ENCODE data around the gene GREB1.

GREB1 gene

DNA sequence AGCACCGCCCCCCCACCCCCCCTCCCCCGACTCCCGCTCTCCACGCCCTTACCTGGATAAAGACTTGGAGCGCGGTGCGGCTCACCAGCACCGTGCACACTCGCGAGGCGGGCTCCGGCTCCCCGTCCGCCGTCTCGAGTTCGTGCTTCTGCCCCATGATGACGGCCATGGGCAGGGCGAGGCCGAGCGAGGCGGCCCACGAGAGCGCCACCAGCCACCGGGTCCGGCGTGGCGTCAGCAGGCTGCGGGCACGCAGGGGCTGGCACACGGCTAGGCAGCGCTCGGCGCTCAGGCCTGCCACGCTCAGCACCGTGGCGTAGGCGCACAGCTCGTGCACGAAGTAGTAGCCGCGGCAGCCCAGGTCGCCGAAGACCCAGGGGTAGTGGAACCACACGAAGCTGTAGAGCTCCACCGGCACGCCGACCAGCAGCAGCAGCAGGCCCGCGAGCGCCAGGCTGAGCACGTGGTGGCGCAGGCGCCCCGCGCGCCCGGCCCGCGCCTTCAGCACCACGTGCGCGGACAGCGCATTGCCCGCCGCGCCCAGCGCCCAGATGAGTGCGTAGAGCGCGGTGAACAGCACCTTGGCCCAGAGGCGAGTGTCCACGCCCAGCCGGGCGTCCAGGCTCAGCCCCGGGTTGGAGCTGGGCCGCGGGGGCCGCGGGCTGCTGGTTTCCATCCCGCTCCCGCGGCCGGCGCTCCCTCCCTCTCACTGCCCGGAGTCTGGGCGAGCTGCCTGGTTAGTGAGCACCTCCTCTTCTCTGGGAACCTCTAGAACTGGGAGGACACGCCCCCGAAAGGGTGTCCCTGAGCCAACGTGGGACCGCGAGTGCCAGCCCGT is 135.8 kb downstream of the GREB1 start, which contains the start of gene NTSR2:
TSS of gene NTSR2 (minus strand) at position 742 of the 838 bp plus-strand sequence. CDS start at position 676, 66 bp downstream.
- H3K27ac ChIP-seq = no peak within 1 kb of the TSS
- TF ChIP-seq, protein P1, sequence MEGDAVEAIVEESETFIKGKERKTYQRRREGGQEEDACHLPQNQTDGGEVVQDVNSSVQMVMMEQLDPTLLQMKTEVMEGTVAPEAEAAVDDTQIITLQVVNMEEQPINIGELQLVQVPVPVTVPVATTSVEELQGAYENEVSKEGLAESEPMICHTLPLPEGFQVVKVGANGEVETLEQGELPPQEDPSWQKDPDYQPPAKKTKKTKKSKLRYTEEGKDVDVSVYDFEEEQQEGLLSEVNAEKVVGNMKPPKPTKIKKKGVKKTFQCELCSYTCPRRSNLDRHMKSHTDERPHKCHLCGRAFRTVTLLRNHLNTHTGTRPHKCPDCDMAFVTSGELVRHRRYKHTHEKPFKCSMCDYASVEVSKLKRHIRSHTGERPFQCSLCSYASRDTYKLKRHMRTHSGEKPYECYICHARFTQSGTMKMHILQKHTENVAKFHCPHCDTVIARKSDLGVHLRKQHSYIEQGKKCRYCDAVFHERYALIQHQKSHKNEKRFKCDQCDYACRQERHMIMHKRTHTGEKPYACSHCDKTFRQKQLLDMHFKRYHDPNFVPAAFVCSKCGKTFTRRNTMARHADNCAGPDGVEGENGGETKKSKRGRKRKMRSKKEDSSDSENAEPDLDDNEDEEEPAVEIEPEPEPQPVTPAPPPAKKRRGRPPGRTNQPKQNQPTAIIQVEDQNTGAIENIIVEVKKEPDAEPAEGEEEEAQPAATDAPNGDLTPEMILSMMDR (conservative IDR thresholded peaks at IDR 0.05) = no peak; the same call in 1 of the 2 replicates
- TF ChIP-seq ZFX (IDR thresholded peaks at IDR 0.05) = no peak

DNA sequence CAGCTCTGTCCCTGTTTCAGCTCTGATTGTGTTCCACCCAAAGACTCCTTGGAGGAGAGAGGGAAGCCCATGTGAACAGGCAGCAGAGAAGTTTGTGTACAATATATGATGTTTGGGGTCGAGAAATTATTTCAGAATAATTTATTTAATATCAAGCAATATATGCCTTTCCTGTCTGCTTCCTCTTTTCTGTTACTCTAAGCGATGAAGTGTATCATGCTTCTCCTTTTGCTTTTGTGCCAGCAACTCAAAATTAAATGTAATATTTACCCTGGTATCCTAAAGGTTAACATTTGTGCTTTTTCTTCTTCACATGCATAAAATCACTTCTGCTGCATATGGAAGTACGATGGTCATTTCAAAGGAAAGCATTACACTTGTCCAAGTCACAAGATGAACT is 138.6 kb downstream of the GREB1 start:
- TF ChIP-seq, protein P1 (conservative IDR thresholded peaks at IDR 0.05) = no peak
- TF ChIP-seq ZFX (IDR thresholded peaks at IDR 0.05) = no peak
- H3K27ac ChIP-seq = no peak overlapping the region

DNA sequence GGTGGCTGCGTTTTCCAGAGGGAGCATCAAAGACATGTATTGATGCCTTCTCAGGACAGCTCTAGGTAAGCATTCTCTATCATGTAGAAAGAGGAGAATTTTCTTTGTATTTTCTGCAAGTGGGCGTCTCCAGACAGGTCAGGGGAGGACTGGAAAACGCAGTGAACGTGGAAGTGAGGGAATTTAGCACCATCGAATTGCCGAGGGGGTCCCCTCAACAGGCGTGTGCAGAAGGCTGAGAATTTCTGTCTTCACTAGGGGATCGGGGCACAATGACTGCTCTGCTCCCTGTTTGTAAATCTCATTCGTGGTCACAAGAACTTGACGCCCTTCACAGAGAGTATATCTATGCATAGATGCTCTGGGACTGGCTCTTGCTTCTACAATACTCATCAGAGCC is 141.1 kb downstream of the GREB1 start:
- no peak for TF ChIP-seq ZFX (IDR thresholded peaks at IDR 0.05)
- TF ChIP-seq, protein P1 (conservative IDR thresholded peaks at IDR 0.05) = no peak
- H3K27ac ChIP-seq = no peak overlapping the region

- H3K27ac ChIP-seq = no peak overlapping the region
- TF ChIP-seq, protein P1 (conservative IDR thresholded peaks at IDR 0.05) = no peak
- TF ChIP-seq ZFX (IDR thresholded peaks at IDR 0.05) = no peak
Observed at GRCh38 chr2:11675423-11676112, 141.7 kb downstream of the GREB1 start.

- TF ChIP-seq, protein P1 (conservative IDR thresholded peaks at IDR 0.05) = no peak
- no peak for TF ChIP-seq ZFX (IDR thresholded peaks at IDR 0.05)
- no peak overlapping the region for H3K27ac ChIP-seq
Observed at GRCh38 chr2:11676640-11677039, 142.8 kb downstream of the GREB1 start.

GRCh38 chr2:11677136-11678055 is 143.6 kb downstream of the GREB1 start:
- no peak overlapping the region for H3K27ac ChIP-seq
- TF ChIP-seq, protein P1 (conservative IDR thresholded peaks at IDR 0.05) = no peak
- TF ChIP-seq ZFX (IDR thresholded peaks at IDR 0.05) = no peak

Data from C4-2B (cell line).